GM18870 (cell line): ENCODE results near the gene KIRREL2.

ENCODE experiments used
- ATAC-seq: cut with Tn5 transposase; IDR thresholded peaks from one replicate; pipeline ENCODE4 v1.9.1; 2021; ENCODE audit warnings: moderate library complexity; ENCODE audit not compliant: unreplicated experiment

Gene KIRREL2

GRCh38 chr19:35844482-35845214 is 12.1 kb upstream of the KIRREL2 start:
- no peak for ATAC-seq

GRCh38 chr19:35845215-35846037 is 11.3 kb upstream of the KIRREL2 start:
- ATAC-seq, result no peak

- ATAC-seq, result no peak
Measured at GRCh38 chr19:35846038-35846668, 10.6 kb upstream of the KIRREL2 start.

- no peak for ATAC-seq
Measured at GRCh38 chr19:35847911-35848310, 8.8 kb upstream of the KIRREL2 start.

- ATAC-seq, result no peak
Measured at GRCh38 chr19:35848486-35848885, 8.2 kb upstream of the KIRREL2 start.

- no peak for ATAC-seq
Measured at GRCh38 chr19:35848919-35849505, 7.7 kb upstream of the KIRREL2 start.

- no peak for ATAC-seq
Measured at GRCh38 chr19:35851213-35852028, 5.3 kb upstream of the KIRREL2 start.

GRCh38 chr19:35852029-35852780 is 4.5 kb upstream of the KIRREL2 start, which contains the start of gene NPHS1:
NPHS1 (minus strand) TSS chr19:35852504; CDS start chr19:35851837, 667 bp downstream.
- no peak for ATAC-seq

- no peak for ATAC-seq
Measured at GRCh38 chr19:35853038-35853756, 3.5 kb upstream of the KIRREL2 start.

- ATAC-seq, result no peak
Measured at GRCh38 chr19:35858311-35858710, 1.6 kb downstream of the KIRREL2 start.

- ATAC-seq, result no peak
Measured at GRCh38 chr19:35859414-35859813, 2.7 kb downstream of the KIRREL2 start.

GRCh38 chr19:35860436-35860817 is 3.7 kb downstream of the KIRREL2 start:
- no peak for ATAC-seq

- ATAC-seq, result no peak
Measured at GRCh38 chr19:35860818-35861639, 4.3 kb downstream of the KIRREL2 start.

GRCh38 chr19:35861640-35862160 is 5.0 kb downstream of the KIRREL2 start:
- ATAC-seq, result no peak

GRCh38 chr19:35862528-35862927 is 5.8 kb downstream of the KIRREL2 start:
- ATAC-seq, result no peak

- ATAC-seq, result no peak
Measured at GRCh38 chr19:35863018-35863417, 6.3 kb downstream of the KIRREL2 start.

GRCh38 chr19:35868172-35868822 is 11.6 kb downstream of the KIRREL2 start, which contains the start of gene APLP1:
APLP1 (plus strand) TSS chr19:35868574; CDS start chr19:35868637, 63 bp downstream.
- no peak for ATAC-seq
